H9 (cell line): ENCODE measurements around the gene TCN1. TPM values are rescaled to one million over a fixed set of nuclear protein-coding genes. Genes with fewer than 3 reads are reported as not detected.

Experiments
- DNase-seq: peaks from one replicate; pipeline ENCODE4 v3.0.0-alpha.2; 2017
- H2AFZ ChIP-seq: one replicate; pipeline ENCODE4 v1.6.1; 2013; ENCODE audit warnings: mild to moderate bottlenecking, low read length, control low read depth, moderate library complexity
- H2AK5ac ChIP-seq: 2 replicates; pipeline ENCODE4 v1.6.1; 2013; ENCODE audit warnings: low read length, control low read depth, mixed read lengths; ENCODE audit not compliant: insufficient read length
- H2BK120ac ChIP-seq: one replicate; pipeline ENCODE4 v1.6.1; 2013; ENCODE audit warnings: low read depth, mild to moderate bottlenecking, low read length, control low read depth, inconsistent platforms; ENCODE audit not compliant: poor library complexity, severe bottlenecking
- H2BK12ac ChIP-seq: 2 replicates; pipeline ENCODE4 v1.6.1; 2013; ENCODE audit warnings: low read length, control low read depth, mixed read lengths, low read depth; ENCODE audit not compliant: insufficient read length
- H2BK15ac ChIP-seq: 2 replicates; pipeline ENCODE4 v1.6.1; 2013; ENCODE audit warnings: low read depth, low read length, control low read depth
- H2BK20ac ChIP-seq: one replicate; pipeline ENCODE4 v1.6.1; 2013; ENCODE audit warnings: low read depth, mild to moderate bottlenecking, low read length, control low read depth, inconsistent platforms; ENCODE audit not compliant: poor library complexity, severe bottlenecking
- H2BK5ac ChIP-seq: 2 replicates; pipeline ENCODE4 v1.6.1; 2013; ENCODE audit warnings: low read length, control low read depth, mixed read lengths; ENCODE audit not compliant: insufficient read length
- H3K14ac ChIP-seq: 2 replicates; pipeline ENCODE4 v1.6.1; 2013; ENCODE audit warnings: low read length, control low read depth; ENCODE audit not compliant: insufficient read depth
- H3K18ac ChIP-seq: 2 replicates; pipeline ENCODE4 v1.6.1; 2013; ENCODE audit warnings: low read depth, mild to moderate bottlenecking, mixed read lengths, low read length, control low read depth; ENCODE audit not compliant: insufficient read length
- H3K23ac ChIP-seq: 2 replicates; pipeline ENCODE4 v1.6.1; 2013; ENCODE audit warnings: low read length, control low read depth, mixed read lengths, low read depth; ENCODE audit not compliant: insufficient read length
- H3K23me2 ChIP-seq: 2 replicates; pipeline ENCODE4 v1.6.1; 2013; ENCODE audit warnings: low read depth, mild to moderate bottlenecking, mixed read lengths, low read length, control low read depth; ENCODE audit not compliant: insufficient read length, poor library complexity, severe bottlenecking
- H3K27ac ChIP-seq: 2 replicates; pipeline ENCODE4 v1.5.1; 2013; ENCODE audit warnings: low read length, control low read depth, mixed read lengths, low read depth; ENCODE audit not compliant: insufficient read length
- H3K27me3 ChIP-seq: 2 replicates; pipeline ENCODE4 v1.6.1; 2013; ENCODE audit warnings: low read length, control low read depth, inconsistent platforms; ENCODE audit not compliant: insufficient read depth
- H3K4ac ChIP-seq: 2 replicates; pipeline ENCODE4 v1.6.1; 2013; ENCODE audit warnings: low read depth, mild to moderate bottlenecking, control low read depth, inconsistent platforms, low read length, moderate library complexity
- H3K4me1 ChIP-seq: 2 replicates; pipeline ENCODE4 v1.6.1; 2013; ENCODE audit warnings: low read length, control low read depth, inconsistent platforms; ENCODE audit not compliant: insufficient read depth
- H3K4me2 ChIP-seq: 2 replicates; pipeline ENCODE4 v1.6.1; 2013; ENCODE audit warnings: low read length, control low read depth, mixed read lengths; ENCODE audit not compliant: insufficient read length, insufficient read depth
- H3K56ac ChIP-seq: 2 replicates; pipeline ENCODE4 v1.6.1; 2013; ENCODE audit warnings: low read depth, mild to moderate bottlenecking, mixed read lengths, low read length, control low read depth; ENCODE audit not compliant: insufficient read length
- H3K79me1 ChIP-seq: 2 replicates; pipeline ENCODE4 v1.6.1; 2013; ENCODE audit warnings: low read depth, mild to moderate bottlenecking, moderate library complexity, low read length, control low read depth, inconsistent platforms; ENCODE audit not compliant: insufficient read depth, poor library complexity, severe bottlenecking
- H3K79me2 ChIP-seq: 2 replicates; pipeline ENCODE4 v1.6.1; 2013; ENCODE audit warnings: low read length, control low read depth, inconsistent platforms; ENCODE audit not compliant: insufficient read depth
- H3K9ac ChIP-seq: 2 replicates; pipeline ENCODE4 v1.6.1; 2013; ENCODE audit warnings: low read length, control low read depth, mixed read lengths; ENCODE audit not compliant: insufficient read length; ENCODE audit errors: extremely low read depth
- H3K9me3 ChIP-seq: one replicate; pipeline ENCODE4 v1.6.1; 2013; ENCODE audit warnings: low read depth, low read length, inconsistent platforms; ENCODE audit not compliant: control insufficient read depth
- H3T11ph ChIP-seq: one replicate; pipeline ENCODE4 v1.6.1; 2013; ENCODE audit warnings: mild to moderate bottlenecking, low read length, control low read depth, inconsistent platforms
- H4K20me1 ChIP-seq: one replicate; pipeline ENCODE4 v1.6.1; 2013; ENCODE audit not compliant: control insufficient read depth, insufficient read length, insufficient read depth
- H4K5ac ChIP-seq: 2 replicates; pipeline ENCODE4 v1.6.1; 2013; ENCODE audit warnings: low read depth, mild to moderate bottlenecking, mixed read lengths, low read length, control low read depth; ENCODE audit not compliant: insufficient read length
- H4K8ac ChIP-seq: replicated peaks from 2 replicates; pipeline ENCODE4 v1.6.1; 2013; ENCODE audit warnings: low read length, control low read depth, mixed read lengths, low read depth; ENCODE audit not compliant: insufficient read length
- H4K91ac ChIP-seq: 2 replicates; pipeline ENCODE4 v1.6.1; 2013; ENCODE audit warnings: low read depth, mild to moderate bottlenecking, moderate library complexity, mixed read lengths, low read length, control low read depth; ENCODE audit not compliant: insufficient read length
- H3K27ac Mint-ChIP-seq, 3 experiments: 2 replicates in 2 of 3; 3 replicates in 1 of 3; pipeline ENCODE4 v1.8.0; 2020 to 2021; ENCODE audit warnings: mixed read lengths in 3 of 3, mild to moderate bottlenecking in 1 of 3, moderate library complexity in 1 of 3
- H3K27me3 Mint-ChIP-seq: 2 replicates; pipeline ENCODE4 v1.8.0; 2021; ENCODE audit warnings: low read depth, mild to moderate bottlenecking, moderate library complexity, mixed read lengths
- H3K36me3 Mint-ChIP-seq, 3 experiments: 2 replicates in 2 of 3; 3 replicates in 1 of 3; pipeline ENCODE4 v1.8.0; 2020 to 2021; ENCODE audit warnings: low read depth in 3 of 3, mixed read lengths in 3 of 3; ENCODE audit not compliant: insufficient read depth in 1 of 3
- H3K4me1 Mint-ChIP-seq, 2 experiments: 2 replicates each; pipeline ENCODE4 v1.8.0; 2020; ENCODE audit warnings: mixed read lengths in 2 of 2
- H3K4me3 Mint-ChIP-seq, 2 experiments: 2 replicates in 1 of 2; 3 replicates in 1 of 2; pipeline ENCODE4 v1.8.0; 2020 to 2021; ENCODE audit warnings: mild to moderate bottlenecking in 2 of 2, mixed read lengths in 2 of 2, moderate library complexity in 1 of 2
- H3K9me3 Mint-ChIP-seq, 2 experiments: 2 replicates in 1 of 2; 3 replicates in 1 of 2; pipeline ENCODE4 v1.8.0; 2020; ENCODE audit warnings: mild to moderate bottlenecking in 2 of 2, mixed read lengths in 2 of 2, moderate library complexity in 1 of 2
- WGBS: extraction: QIAGEN DNeasy Blood & Tissue Kit; methylation state at CpG from one replicate; pipeline ENCODE4 v1.1.7; 2013; ENCODE audit warnings: missing lambda C conversion rate, low lambda C conversion rate, mixed read lengths; ENCODE audit not compliant: insufficient read length; ENCODE audit errors: extremely low coverage; 5-methylcytosine and 5-hydroxymethylcytosine counted together
- total RNA-seq: library from RNA; stranded (reverse); gene quantifications from 2 replicates; pipeline ENCODE4 v1.2.1, GENCODE V29; 2021
- TF ChIP-seq, protein P1 (sequence below): fragments of 200-600 bp; sonication (generic); conservative IDR thresholded peaks from 3 replicates; pipeline ENCODE4 v1.8.0; 2021; ENCODE audit warnings: antibody characterized with exemption, mild to moderate bottlenecking

Gene TCN1
- total RNA-seq, 1 experiment from 2014 or later, result not detected

GRCh38 chr11:59875856-59876519, 9.7 kb upstream of the TCN1 start:
- no peaks in the 10 kb centered on the region for H3K79me1 ChIP-seq
- no CpG with 5 or more reads among the region's 9 CpGs for WGBS
- no peaks in the 10 kb centered on the region for H4K20me1 ChIP-seq
- no peak overlapping the region for H4K91ac ChIP-seq
- H3K56ac ChIP-seq, result no peak overlapping the region
- no peaks in the 10 kb centered on the region for H3K23me2 ChIP-seq
- H3K23ac ChIP-seq, result no peak overlapping the region
- H3K27ac ChIP-seq, result no peak overlapping the region
- DNase-seq, result no peak
- no peak overlapping the region for H4K5ac ChIP-seq
- H2BK5ac ChIP-seq, result no peak overlapping the region
- H3K9me3 Mint-ChIP-seq, result no peaks in the 10 kb centered on the region
- no peak overlapping the region for H3K9ac ChIP-seq
- no peak overlapping the region for H2BK20ac ChIP-seq
- H3K27me3 Mint-ChIP-seq, result no peaks in the 10 kb centered on the region
- H3K4me3 Mint-ChIP-seq, result no peak overlapping the region
- H3K27me3 ChIP-seq, result no peaks in the 10 kb centered on the region
- TF ChIP-seq, protein P1, sequence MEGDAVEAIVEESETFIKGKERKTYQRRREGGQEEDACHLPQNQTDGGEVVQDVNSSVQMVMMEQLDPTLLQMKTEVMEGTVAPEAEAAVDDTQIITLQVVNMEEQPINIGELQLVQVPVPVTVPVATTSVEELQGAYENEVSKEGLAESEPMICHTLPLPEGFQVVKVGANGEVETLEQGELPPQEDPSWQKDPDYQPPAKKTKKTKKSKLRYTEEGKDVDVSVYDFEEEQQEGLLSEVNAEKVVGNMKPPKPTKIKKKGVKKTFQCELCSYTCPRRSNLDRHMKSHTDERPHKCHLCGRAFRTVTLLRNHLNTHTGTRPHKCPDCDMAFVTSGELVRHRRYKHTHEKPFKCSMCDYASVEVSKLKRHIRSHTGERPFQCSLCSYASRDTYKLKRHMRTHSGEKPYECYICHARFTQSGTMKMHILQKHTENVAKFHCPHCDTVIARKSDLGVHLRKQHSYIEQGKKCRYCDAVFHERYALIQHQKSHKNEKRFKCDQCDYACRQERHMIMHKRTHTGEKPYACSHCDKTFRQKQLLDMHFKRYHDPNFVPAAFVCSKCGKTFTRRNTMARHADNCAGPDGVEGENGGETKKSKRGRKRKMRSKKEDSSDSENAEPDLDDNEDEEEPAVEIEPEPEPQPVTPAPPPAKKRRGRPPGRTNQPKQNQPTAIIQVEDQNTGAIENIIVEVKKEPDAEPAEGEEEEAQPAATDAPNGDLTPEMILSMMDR, result no peak
- no peak overlapping the region for H2AFZ ChIP-seq
- no peak overlapping the region for H3T11ph ChIP-seq
- no peak overlapping the region for H2BK15ac ChIP-seq
- peaks cover 2% of the 10 kb centered on the region; the same call in 1 of the 2 replicates for H3K4me1 ChIP-seq
- no peak overlapping the region for H3K14ac ChIP-seq
- no peak overlapping the region for H2AK5ac ChIP-seq
- H3K18ac ChIP-seq, result no peak overlapping the region
- H3K36me3 Mint-ChIP-seq, result no peaks in the 10 kb centered on the region
- H4K8ac ChIP-seq, result no peak overlapping the region
- H3K4ac ChIP-seq, result no peak overlapping the region
- H3K4me2 ChIP-seq, result no peak overlapping the region
- H2BK120ac ChIP-seq, result no peak overlapping the region
- H3K4me1 Mint-ChIP-seq, result peaks cover 17 to 20% of the 10 kb centered on the region in 2 experiments
- H3K9me3 ChIP-seq, result no peaks in the 10 kb centered on the region
- H3K27ac Mint-ChIP-seq, result no peak overlapping the region
- H2BK12ac ChIP-seq, result no peak overlapping the region
- H3K79me2 ChIP-seq, result no peaks in the 10 kb centered on the region
